A549 treated with AZD9567 at 1 μM for 4 hours (cell line): Measurements from ENCODE around the gene MRPS25. TPM values are rescaled to one million over a fixed set of nuclear protein-coding genes. Genes with fewer than 3 reads are reported as not detected.

Source experiments
- total RNA-seq: library from RNA; stranded (reverse); fragments of 200-300 nt; extraction: Qiagen RNA extraction; gene quantifications from 5 replicates; pipeline ENCODE4 v1.2.3, GENCODE V29; 2022; ENCODE audit not compliant: insufficient read depth

The MRPS25 gene
- total RNA-seq: 56.1 to 65.3 TPM (median 60.8 TPM) in 5 replicates

GRCh38 chr3:15064835-15065549 is at the start of gene MRPS25:
TSS of gene MRPS25 (minus strand) at chr3:15065315. CDS start at chr3:15065194, 121 bp downstream.

GRCh38 chr3:15098503-15099363 is 33.6 kb upstream of the MRPS25 start, which contains the start of gene RBSN:
TSS of gene RBSN (minus strand) at chr3:15099148. CDS start at chr3:15096120, 3,028 bp downstream.

Other genes with a start within 250 kb of the MRPS25 start
- 0.05 to 0.06 TPM in 2 of 5 replicates, not detected in the others for gene FGD5, start 246.4 kb downstream of the MRPS25 start, total RNA-seq
- gene NR2C2, start 117.7 kb downstream of the MRPS25 start, total RNA-seq: 10.7 to 17.6 TPM (median 15.4 TPM) in 5 replicates
- gene RBSN, start 33.8 kb upstream of the MRPS25 start, total RNA-seq: 8.6 to 10.7 TPM (median 9.8 TPM) in 5 replicates
- gene CAPN7, start 140.9 kb upstream of the MRPS25 start, total RNA-seq: 22.2 to 39.6 TPM (median 25.9 TPM) in 5 replicates